T-helper 2 cell (primary cell): ENCODE data around the gene TAF9.
"Not testable (repeated sequence)": the region's sequence is repeated elsewhere in the genome, so short reads cannot be mapped to it uniquely, and the experiment has no call there.

Experiments used
- DNase-seq, 5 experiments: peaks; one replicate each; pipeline versions ENCODE4 v3.0.0 to v3.0.0-alpha.2; 2012 to 2022

TAF9 gene

DNA sequence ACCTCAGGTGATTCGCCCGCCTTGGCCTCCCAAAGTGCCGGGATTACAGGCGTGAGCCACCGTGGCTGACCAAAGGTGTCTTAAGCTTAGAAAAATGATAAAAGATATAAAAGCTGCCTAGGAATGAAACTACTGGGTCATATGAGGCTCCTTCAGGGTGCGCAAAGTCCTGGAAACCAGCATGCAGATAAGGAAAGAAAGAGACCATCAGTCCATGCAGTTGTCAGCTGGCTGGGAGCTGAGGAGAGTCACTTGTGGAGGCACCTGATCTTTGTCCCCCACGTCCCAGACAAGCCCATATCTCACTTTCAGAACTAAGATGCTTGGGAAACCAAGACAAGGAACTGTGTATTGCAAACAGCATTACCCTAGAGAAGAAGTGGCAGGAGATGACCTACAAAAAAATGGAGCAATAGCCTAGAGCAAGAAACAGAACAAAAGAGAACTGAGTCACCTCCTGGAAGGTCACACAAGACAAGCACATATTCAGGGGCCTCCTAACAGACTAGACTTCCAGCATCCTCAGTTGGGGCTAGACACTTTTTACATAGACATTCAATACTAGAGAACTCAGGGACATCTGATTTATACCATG lies 33.9 kb downstream of the TAF9 start:
- no peak for DNase-seq

DNA sequence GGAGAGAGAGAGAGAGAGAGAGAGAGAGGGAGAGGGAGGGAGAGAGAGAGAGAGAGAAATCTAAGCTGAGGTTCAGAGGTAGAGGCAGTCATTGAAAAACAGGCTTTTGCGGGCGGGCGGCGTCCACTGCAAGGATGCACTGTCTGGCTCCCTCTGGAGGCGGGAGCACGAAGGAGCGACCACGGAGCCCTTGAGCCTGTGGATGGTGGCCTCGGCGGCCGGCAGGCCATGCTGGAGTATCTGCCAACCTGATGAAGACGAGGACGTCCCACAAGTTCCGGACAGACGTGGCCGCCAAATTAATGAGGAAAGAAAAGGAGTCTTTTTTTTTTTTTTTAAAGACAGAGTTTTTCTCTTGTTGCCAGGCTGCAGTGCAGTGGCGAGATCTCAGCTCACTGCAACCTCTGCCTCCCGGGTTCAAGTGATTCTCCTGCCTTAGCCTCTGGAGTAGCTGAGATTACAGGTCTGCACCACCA lies 34.5 kb downstream of the TAF9 start:
- peak; percentile 36 to 82 (median 59) for DNase-seq

DNA sequence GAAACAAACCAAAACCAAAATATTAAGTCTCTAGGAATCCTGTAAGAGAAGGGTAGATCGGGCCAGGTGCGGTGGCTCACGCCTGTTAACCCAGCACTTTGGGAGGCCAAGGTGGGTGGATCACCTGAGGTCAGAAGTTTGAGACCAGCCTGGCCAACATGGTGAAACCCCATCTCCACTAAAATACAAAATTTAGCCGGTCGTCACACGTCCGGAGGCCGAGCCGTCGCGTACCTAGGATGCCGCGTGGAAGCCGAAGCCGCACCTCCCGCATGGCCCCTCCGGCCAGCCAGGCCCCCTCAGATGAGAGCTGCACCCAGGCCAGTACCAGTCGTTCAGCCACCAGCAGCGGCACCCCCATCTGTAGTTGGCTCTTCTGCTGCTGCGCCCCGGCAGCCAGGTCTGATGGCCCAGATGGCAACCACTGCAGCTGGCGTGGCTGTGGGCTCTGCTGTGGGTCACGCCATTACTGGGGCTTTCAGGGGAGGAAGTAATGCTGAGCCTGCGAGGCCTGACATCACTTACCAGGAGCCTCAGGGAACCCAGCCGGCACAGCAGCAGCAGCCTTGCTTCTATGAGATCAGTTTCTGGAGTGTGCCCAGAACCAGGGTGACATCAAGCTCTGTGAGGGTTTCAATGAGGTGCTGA lies 35.5 kb downstream of the TAF9 start:
- not testable (repeated sequence) for DNase-seq

DNA sequence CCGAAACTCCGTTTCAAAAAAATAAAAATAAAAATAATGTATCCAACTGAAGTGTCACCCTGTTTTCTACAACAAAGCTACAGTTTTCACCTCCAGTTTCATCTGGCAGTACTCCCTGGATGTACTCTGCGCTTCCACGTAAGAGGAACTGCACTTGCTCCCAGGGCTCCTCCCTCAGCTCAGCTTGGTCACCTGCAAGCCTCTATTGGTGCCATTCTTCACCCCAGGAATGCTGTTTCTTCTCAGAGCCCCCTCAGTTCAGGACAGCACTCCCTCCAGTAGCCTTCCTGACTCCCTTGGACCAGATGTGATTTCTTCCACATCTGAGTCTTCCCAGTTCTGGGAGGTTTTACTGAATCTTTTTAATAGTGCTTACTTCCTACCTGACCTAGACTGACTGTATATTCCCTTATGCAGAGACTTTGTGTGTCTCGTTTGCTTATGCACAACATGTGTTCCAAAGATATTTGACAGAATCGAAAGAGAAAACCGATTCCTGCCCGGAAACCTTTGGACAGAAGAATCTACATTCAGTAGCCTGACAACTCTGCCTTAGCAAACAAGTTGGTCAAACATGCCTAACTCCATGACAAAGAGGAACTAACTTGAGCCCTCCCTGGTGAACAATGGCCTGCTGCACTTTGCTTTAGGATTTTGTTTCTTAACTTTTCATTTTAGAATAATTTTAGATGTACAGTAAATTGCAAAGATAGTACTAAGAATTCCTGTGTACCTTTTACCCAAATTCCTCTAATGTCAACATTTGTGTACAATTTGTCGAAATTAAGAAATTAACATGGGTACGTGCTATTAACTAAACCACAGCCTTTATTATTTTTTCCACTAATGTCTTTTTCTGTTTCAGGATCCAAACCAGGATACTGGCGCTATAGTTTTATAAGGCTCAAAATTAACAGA lies 37.5 kb downstream of the TAF9 start:
- DNase-seq: no peak

DNA sequence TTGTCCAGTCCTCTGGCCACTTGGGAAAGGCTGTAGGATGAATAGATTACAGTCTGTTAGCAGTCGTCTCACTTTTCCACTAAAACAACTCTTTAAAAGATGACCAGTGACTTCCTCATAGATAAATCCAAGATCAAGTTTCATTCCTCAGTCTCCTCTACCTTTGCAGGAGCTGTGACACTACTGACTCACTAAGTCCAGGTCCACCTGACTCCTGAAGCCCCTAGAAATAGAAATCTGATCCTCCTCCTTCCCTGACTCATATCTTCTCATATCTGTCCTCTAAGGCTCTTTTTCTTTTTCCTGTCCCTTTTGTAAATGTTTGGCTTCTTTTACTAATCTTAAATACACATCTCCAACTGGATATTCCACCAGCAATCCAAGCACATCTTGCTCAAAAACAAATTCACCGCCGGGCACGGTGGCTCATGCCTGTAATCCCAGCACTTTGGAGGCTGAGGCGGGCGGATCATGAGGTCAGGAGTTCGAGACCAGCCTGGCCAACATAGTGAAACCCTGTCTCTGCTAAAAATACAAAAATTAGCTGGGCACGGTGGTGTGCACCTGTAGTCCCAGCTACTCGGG lies 39.3 kb downstream of the TAF9 start:
- no peak for DNase-seq

DNA sequence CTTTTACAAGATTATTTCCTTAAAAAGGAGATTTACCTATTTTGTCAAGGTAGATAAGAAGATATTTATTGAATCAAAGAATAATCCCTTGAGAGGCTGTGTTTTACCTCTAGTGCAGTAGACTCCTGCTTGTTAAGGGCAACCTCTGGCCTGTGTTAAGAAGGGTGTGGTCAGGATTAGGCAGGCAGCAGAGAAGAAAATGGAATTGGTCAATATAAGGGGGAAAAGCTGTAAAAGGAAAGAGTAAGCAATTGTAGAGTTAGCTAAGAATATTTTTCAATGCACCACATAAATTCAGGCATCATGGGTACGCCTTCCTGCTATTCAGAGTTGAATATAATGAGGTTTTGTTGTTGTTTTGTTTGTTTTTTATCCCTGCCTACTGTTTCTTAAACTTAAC lies 43.0 kb downstream of the TAF9 start:
- no peak for DNase-seq

DNA sequence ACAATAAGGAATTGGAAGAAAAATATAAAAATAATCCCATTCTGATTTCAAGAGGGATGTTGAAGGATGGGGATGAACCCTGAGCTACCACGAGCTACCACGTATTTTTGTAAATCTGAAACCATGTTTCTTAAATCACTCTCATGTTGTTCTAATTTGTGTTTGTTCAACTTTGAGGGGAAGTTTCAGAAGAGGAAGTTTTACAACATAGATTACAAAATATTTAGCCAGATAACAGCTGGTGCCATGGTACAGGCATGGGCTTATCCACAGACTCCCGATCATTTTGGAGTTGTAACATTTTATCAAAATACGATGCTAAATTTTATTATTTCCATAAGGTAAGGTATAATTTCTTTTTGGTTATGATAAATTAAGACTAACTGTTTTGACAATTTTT lies 51.9 kb downstream of the TAF9 start:
- DNase-seq: no peak

DNA sequence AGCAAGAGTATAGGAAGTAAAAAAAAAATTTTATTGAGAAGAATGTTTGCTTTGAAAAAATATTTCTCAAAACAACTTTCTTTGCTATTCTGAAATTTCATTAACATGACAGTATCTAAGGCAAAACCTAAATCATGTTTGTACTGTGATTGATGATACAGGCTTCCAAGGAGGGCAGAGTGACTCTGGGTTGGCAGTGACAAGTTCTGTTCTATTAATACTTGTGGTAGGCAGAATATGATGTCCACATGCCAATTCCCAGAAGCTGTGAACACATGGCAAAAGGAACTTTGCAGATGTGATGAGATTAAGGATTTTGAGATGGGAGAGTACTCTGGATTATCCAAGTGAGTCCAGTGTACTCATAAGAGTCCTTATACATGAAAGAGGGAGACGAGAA lies 53.3 kb downstream of the TAF9 start:
- DNase-seq: no peak
